GM12865 (cell line): ENCODE data around the gene NCOR1.

Experiments
- DNase-seq: peaks from one replicate; pipeline ENCODE4 v3.0.0; 2010; ENCODE audit warnings: low read depth
- H3K4me3 ChIP-seq: 2 replicates; pipeline ENCODE4 v1.5.1; 2011; ENCODE audit warnings: mild to moderate bottlenecking, low read depth, low read length, control low read depth
- CTCF ChIP-seq: IDR thresholded peaks from 2 replicates; pipeline ENCODE4 v1.5.1; 2011; ENCODE audit warnings: low read length, control low read depth, low read depth, inconsistent platforms; ENCODE audit not compliant: insufficient read depth; ENCODE audit errors: missing control alignments

The NCOR1 gene

GRCh38 chr17:16050844-16051243 lies 164.5 kb downstream of the NCOR1 start:
- TF ChIP-seq CTCF = no peak
- no peak overlapping the region for H3K4me3 ChIP-seq
- DNase-seq = no peak

GRCh38 chr17:16048811-16049449 lies 166.4 kb downstream of the NCOR1 start:
- H3K4me3 ChIP-seq = no peak overlapping the region
- no peak for DNase-seq
- TF ChIP-seq CTCF = no peak

GRCh38 chr17:16046966-16047365 lies 168.4 kb downstream of the NCOR1 start:
- TF ChIP-seq CTCF = no peak
- H3K4me3 ChIP-seq = no peak overlapping the region
- DNase-seq = no peak

- DNase-seq = no peak
- TF ChIP-seq CTCF = no peak
- no peak overlapping the region for H3K4me3 ChIP-seq
Observed at GRCh38 chr17:16044487-16044886, 170.8 kb downstream of the NCOR1 start.

- no peak for DNase-seq
- TF ChIP-seq CTCF = no peak
- no peak overlapping the region for H3K4me3 ChIP-seq
Observed at GRCh38 chr17:16040710-16041251, 174.6 kb downstream of the NCOR1 start.

GRCh38 chr17:16037636-16038035 lies 177.7 kb downstream of the NCOR1 start:
- no peak for DNase-seq
- H3K4me3 ChIP-seq = no peak overlapping the region
- TF ChIP-seq CTCF = no peak

GRCh38 chr17:16036261-16036660 lies 179.1 kb downstream of the NCOR1 start:
- no peak overlapping the region for H3K4me3 ChIP-seq
- no peak for TF ChIP-seq CTCF
- no peak for DNase-seq
